Lower lobe of right lung (tissue), 2 donors: ENCODE results near the gene ADD2. TPM values are rescaled to one million over a fixed set of nuclear protein-coding genes. Genes with fewer than 3 reads are reported as not detected.
"Not testable (repeated sequence)": the region's sequence is repeated elsewhere in the genome, so short reads cannot be mapped to it uniquely, and the experiment has no call there.

ENCODE experiments used
- ATAC-seq, 2 donors: fragments of 200-7000 bp; cut with Tn5 transposase; one replicate each; pipeline ENCODE4 v1.9.1; 2020 to 2022; ENCODE audit warnings: mild to moderate bottlenecking in 2 of 2, moderate library complexity in 2 of 2
- DNase-seq: peaks from one replicate; pipeline ENCODE4 v3.0.0-alpha.2; 2020
- H3K27ac ChIP-seq: fragments of 200-600 bp; one replicate; pipeline ENCODE4 v1.8.0; 2022
- H3K27me3 ChIP-seq: fragments of 200-600 bp; one replicate; pipeline ENCODE4 v1.8.0; 2022; ENCODE audit warnings: low read depth
- H3K36me3 ChIP-seq: fragments of 200-600 bp; one replicate; pipeline ENCODE4 v1.8.0; 2022; ENCODE audit warnings: mild to moderate bottlenecking
- H3K4me1 ChIP-seq: fragments of 200-600 bp; one replicate; pipeline ENCODE4 v1.8.0; 2022
- H3K4me3 ChIP-seq: fragments of 200-600 bp; one replicate; pipeline ENCODE4 v1.8.0; 2022; ENCODE audit warnings: mild to moderate bottlenecking
- H3K9me3 ChIP-seq: fragments of 200-600 bp; one replicate; pipeline ENCODE4 v1.8.0; 2022
- CTCF ChIP-seq: fragments of 200-600 bp; IDR thresholded peaks from one replicate; pipeline ENCODE4 v1.8.0; 2022; ENCODE audit warnings: antibody characterized with exemption, mild to moderate bottlenecking
- intact Hi-C: fragments of 100-400 bp; cut with DNase I; formaldehyde crosslinking; loops from one replicate; pipeline ENCODE4 v1.11.0; 2022
- total RNA-seq: library from RNA; stranded (reverse); fragmentation: NEBNext Ultra II Directional; extraction: Animal tissue kit (Norgen Biotek cat#: 25700); gene quantifications from one replicate; pipeline ENCODE4 v1.2.1, GENCODE V29; 2021
- donor health status: DM: no; HTN: yes; CAD: no; lungs with severe emphysema.

The ADD2 gene
- total RNA-seq, 1 donor from 2014 or later, result 2.1 TPM

- Histone ChIP-seq H3K27ac (no peak overlapping the region), H3K4me3 (no peak overlapping the region), H3K36me3 (no peaks in the 10 kb centered on the region), H3K4me1 (no peaks in the 10 kb centered on the region), H3K27me3 (no peaks in the 10 kb centered on the region), H3K9me3 (no peaks in the 10 kb centered on the region)
- ATAC-seq (no peak), DNase-seq (no peak)
- no peak for TF ChIP-seq CTCF
- intact Hi-C loops, result no loop called here
Measured at GRCh38 chr2:70632966-70633365, 135.0 kb downstream of the ADD2 start.

GRCh38 chr2:70632388-70632787 lies 135.6 kb downstream of the ADD2 start:
- no peaks in the 10 kb centered on the region for H3K4me1 ChIP-seq
- no peak overlapping the region for H3K4me3 ChIP-seq
- no peak overlapping the region for H3K27ac ChIP-seq
- H3K36me3 ChIP-seq, result no peaks in the 10 kb centered on the region
- intact Hi-C loops, result no loop called here
- ATAC-seq, result no peak
- TF ChIP-seq CTCF, result no peak
- no peaks in the 10 kb centered on the region for H3K27me3 ChIP-seq
- H3K9me3 ChIP-seq, result no peaks in the 10 kb centered on the region
- no peak for DNase-seq

- Histone ChIP-seq H3K36me3 (no peaks in the 10 kb centered on the region), H3K9me3 (no peaks in the 10 kb centered on the region), H3K4me1 (no peaks in the 10 kb centered on the region), H3K27me3 (no peaks in the 10 kb centered on the region), H3K4me3 (no peak overlapping the region), H3K27ac (no peak overlapping the region)
- intact Hi-C loops, result no loop called here
- no peak for ATAC-seq
- DNase-seq, result no peak
- TF ChIP-seq CTCF, result no peak
Measured at GRCh38 chr2:70630761-70631160, 137.2 kb downstream of the ADD2 start.

GRCh38 chr2:70627211-70627898 lies 140.6 kb downstream of the ADD2 start:
- no peak for DNase-seq
- ATAC-seq, result no peak
- H3K27ac ChIP-seq, result no peak overlapping the region
- no peaks in the 10 kb centered on the region for H3K27me3 ChIP-seq
- no peak for TF ChIP-seq CTCF
- intact Hi-C loops, result no loop called here
- no peaks in the 10 kb centered on the region for H3K36me3 ChIP-seq
- H3K4me3 ChIP-seq, result no peak overlapping the region
- no peaks in the 10 kb centered on the region for H3K4me1 ChIP-seq
- no peaks in the 10 kb centered on the region for H3K9me3 ChIP-seq

- ATAC-seq (no peak), DNase-seq (no peak)
- intact Hi-C loops, result no loop called here
Measured at GRCh38 chr2:70626254-70626990, 141.6 kb downstream of the ADD2 start.

GRCh38 chr2:70621536-70621935 lies 146.5 kb downstream of the ADD2 start:
- H3K9me3 ChIP-seq, ATAC-seq, H3K4me1 ChIP-seq, DNase-seq, H3K27me3 ChIP-seq, H3K27ac ChIP-seq, H3K36me3 ChIP-seq, intact Hi-C loops, H3K4me3 ChIP-seq: not testable (repeated sequence)

More at GRCh38 chr2:70626254-70626990, 141.6 kb downstream of the ADD2 start:
- H3K27ac ChIP-seq, result no peak overlapping the region
- no peak overlapping the region for H3K4me3 ChIP-seq
- no peaks in the 10 kb centered on the region for H3K9me3 ChIP-seq
- no peaks in the 10 kb centered on the region for H3K27me3 ChIP-seq
- TF ChIP-seq CTCF, result no peak
- H3K4me1 ChIP-seq, result no peaks in the 10 kb centered on the region
- H3K36me3 ChIP-seq, result no peaks in the 10 kb centered on the region
